GM18526 (cell line): ENCODE data around the gene ADTRP.

Experiments used
- POLR2A ChIP-seq: IDR thresholded peaks from 3 replicates; pipeline ENCODE4 v1.6.1; 2011; ENCODE audit not compliant: insufficient read length; ENCODE audit errors: extremely low read depth

Gene ADTRP

GRCh38 chr6:11734861-11735613 is 43.6 kb downstream of the ADTRP start:
- no peak for TF ChIP-seq POLR2A

DNA sequence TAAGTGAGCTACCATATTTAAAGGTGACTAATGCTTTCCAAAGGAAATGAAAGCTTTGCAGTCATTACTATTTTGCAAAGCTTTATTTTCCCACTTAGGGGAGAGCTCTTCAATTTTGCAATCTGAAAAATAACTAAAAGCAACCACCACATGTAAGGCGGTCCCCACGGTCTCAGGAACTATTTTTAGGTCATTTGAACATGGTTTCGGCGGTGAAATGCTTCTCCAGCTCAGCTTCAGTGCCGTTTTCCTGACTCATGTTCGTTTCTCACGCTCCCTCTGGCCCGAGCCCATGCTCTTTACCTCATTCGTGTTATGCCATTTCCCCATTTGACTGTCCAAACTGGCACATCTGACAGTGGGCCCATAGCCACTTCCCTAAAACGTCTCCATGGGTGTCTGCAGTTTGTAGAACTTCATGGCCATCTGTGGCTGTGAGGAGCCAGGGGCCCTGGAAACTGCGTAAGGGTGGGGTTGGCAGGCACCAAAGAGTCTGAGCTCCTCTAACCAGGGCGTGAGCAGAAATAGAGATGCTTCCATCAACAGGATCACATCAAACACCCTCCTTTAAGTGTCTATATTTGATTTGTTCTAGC is 46.5 kb downstream of the ADTRP start:
- no peak for TF ChIP-seq POLR2A

GRCh38 chr6:11731423-11731822 is 47.2 kb downstream of the ADTRP start:
- TF ChIP-seq POLR2A, result no peak

- no peak for TF ChIP-seq POLR2A
Measured at GRCh38 chr6:11730641-11731040, 48.0 kb downstream of the ADTRP start.

- no peak for TF ChIP-seq POLR2A
Measured at GRCh38 chr6:11729076-11729475, 49.5 kb downstream of the ADTRP start.

- TF ChIP-seq POLR2A, result no peak
Measured at GRCh38 chr6:11727998-11728961, 50.3 kb downstream of the ADTRP start.

DNA sequence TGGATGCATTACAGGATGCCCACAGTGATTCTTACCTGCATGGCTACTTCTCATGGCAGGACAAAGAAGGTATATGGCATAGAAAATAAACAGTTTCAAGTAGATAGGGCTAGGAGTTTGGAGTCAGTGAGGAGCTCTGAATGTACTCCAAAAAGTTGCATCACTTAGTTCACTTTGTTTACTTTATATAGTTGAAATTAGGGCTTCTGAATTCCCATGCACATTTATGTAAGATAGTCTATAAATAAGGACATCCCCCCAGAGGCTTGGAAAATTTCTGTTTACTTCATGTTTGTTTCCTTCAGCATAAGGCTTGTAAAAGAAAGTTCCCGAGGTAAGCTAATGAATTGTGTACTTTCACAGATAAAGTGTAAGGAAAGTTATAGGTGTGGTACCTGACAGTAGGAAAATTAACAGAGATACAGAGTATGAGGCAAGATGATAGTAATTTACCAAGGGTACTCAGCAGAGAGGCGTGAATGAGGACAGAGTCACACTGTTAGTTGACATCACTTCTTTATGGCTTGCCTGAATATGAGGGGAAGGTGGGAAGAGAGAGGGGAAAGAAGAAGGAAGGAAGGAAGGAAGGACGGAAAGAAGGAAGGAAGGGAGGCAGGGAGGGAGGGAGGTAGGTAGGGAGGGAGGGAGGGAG is 51.1 kb downstream of the ADTRP start:
- TF ChIP-seq POLR2A, result no peak

GRCh38 chr6:11724286-11724685 is 54.3 kb downstream of the ADTRP start:
- TF ChIP-seq POLR2A, result no peak

DNA sequence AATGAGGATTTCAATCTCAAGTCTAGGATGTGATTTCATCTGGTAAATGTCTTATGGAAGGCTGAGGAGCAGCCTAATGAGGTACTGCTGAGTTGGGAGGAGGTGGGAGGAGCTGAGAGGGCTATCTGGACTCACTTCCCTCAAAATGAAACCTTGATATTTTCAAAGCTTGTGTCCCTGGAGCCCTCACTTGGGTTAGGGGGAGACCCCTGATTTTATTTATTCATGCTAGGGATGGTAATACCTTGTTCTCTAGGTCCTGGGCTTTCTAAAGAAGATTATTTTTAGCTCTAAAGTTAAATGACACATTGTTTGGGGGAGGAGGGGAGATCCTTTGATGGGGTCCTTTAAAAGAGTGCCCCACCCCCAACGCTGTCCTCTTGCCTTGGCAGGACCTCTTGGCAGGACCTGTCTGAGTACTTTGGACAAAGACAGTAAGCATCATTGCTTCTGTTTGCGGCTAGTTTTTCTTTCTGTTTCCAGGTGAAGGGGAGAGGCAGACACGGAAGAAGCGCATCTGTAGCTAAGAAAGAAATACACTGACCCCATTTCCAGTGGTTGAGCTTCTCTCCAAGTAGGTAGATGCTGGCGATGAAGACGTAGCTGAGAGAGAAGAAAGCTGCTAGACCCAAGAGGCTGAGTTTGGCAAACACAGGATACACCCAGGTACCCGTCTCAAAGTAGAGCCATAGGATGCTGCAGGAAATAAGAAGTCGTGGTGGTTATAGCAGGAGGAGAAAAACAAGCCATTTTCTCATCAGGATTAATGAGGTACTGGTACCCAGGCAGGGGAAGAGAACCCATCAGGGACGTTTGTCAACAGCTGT is 55.6 kb downstream of the ADTRP start:
- TF ChIP-seq POLR2A, result no peak

GRCh38 chr6:11722220-11722619 is 56.4 kb downstream of the ADTRP start:
- no peak for TF ChIP-seq POLR2A

GRCh38 chr6:11718463-11718862 is 60.1 kb downstream of the ADTRP start:
- TF ChIP-seq POLR2A, result no peak

DNA sequence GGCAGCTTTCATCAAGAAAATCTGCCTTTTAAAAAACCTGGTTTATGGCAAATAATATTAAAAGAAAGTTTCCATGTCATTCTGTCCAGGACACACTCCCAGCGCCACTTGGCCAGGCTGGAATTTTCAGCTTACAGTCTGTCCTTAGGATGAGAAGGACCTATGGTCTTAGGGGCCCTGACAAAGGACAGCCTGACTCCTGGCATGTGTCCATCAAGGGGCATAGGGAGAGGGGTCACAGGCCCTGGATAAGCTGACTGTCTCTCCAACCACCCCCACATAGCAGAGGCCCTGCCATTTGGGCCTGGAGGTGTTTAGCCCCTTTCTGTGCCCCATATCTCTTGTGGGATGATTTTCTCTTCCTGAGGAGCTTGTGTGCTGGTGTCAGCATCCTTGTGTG is 60.6 kb downstream of the ADTRP start:
- no peak for TF ChIP-seq POLR2A

- no peak for TF ChIP-seq POLR2A
Measured at GRCh38 chr6:11714798-11715285, 63.8 kb downstream of the ADTRP start.

DNA sequence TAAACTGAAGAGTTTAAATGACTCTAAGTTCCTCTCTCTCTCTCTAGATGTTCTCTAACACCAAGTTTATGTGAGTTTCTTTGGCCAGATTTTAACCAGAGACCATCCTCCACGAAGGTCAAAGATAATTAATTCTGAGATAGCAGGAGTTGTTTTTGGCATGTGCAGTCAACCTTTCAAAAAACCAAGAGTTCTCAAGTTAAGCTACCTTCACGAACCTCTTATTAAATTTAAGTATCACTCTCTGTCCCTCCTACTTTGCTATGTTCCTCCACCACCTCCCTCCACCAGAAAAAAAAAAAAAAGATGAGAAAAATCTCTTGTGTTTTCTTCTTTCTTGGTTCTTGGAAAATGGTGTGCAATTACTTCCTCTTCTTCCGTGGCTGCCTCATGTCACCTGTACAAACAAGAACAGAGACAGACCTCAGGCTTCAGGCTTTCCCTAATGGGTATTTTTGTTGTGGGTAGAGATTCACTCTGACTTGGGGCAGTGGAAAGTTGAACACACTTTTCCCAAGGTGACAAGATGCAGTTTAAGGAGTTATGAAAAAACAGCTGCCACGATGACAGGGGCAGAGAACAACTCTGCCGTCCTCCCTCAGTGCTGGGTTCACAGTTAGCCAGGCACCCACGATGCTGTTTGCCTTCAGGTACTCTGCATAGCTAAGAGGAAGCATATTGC is 64.3 kb downstream of the ADTRP start:
- no peak for TF ChIP-seq POLR2A

DNA sequence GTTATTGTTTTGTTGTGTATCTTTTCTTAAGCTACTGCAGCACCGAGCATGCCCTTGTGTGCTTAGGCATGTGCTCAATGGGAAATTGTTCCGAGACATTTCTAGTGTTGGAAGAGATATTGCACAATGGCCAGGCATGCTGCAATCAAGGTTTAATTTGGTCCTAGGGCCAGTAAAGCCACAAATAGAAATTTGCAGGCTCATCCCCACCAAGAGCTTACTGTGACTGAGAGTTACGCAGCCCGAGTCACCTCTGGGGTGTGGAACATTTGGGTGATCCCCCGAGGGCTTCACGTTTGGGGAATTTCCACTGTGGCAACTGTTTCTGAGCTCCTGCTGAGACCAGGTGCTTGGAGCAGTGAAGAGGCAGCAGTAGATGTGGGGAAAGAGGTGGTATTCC is 65.8 kb downstream of the ADTRP start:
- TF ChIP-seq POLR2A, result no peak
